SKM-1 (cell line): Measurements from ENCODE around the gene SPTBN2.

Source experiments
- DNase-seq: peaks from one replicate; lab custom pipeline; 2025; ENCODE audit not compliant: unreplicated experiment; lab: John Stamatoyannopoulos, UW

SPTBN2 gene

GRCh38 chr11:66686100-66686785 lies 42.8 kb downstream of the SPTBN2 start:
- DNase-seq = no peak

GRCh38 chr11:66685276-66686099 lies 43.5 kb downstream of the SPTBN2 start:
- DNase-seq = no peak

GRCh38 chr11:66684635-66685034 lies 44.4 kb downstream of the SPTBN2 start:
- no peak for DNase-seq

- no peak for DNase-seq
Observed at GRCh38 chr11:66683877-66684276, 45.1 kb downstream of the SPTBN2 start.

GRCh38 chr11:66680966-66681645 lies 47.9 kb downstream of the SPTBN2 start:
- DNase-seq = no peak

- DNase-seq = peak; percentile 88
Observed at GRCh38 chr11:66677599-66678375, 51.2 kb downstream of the SPTBN2 start, which contains the start of gene RBM4B. Gene RBM4B, minus strand, starts transcription at chr11:66677887. Its CDS starts 808 bp downstream, at chr11:66677079.

GRCh38 chr11:66676931-66677598 lies 52.0 kb downstream of the SPTBN2 start:
- no peak for DNase-seq

GRCh38 chr11:66676282-66676919 lies 52.6 kb downstream of the SPTBN2 start:
- DNase-seq = no peak

- DNase-seq = no peak
Observed at GRCh38 chr11:66674964-66675602, 53.9 kb downstream of the SPTBN2 start.

- no peak for DNase-seq
Observed at GRCh38 chr11:66670816-66671215, 58.2 kb downstream of the SPTBN2 start.

GRCh38 chr11:66665369-66665768 lies 63.6 kb downstream of the SPTBN2 start:
- DNase-seq = no peak

GRCh38 chr11:66663741-66664296 lies 65.2 kb downstream of the SPTBN2 start:
- no peak for DNase-seq

GRCh38 chr11:66659763-66660162 lies 69.3 kb downstream of the SPTBN2 start:
- DNase-seq = no peak

GRCh38 chr11:66653123-66653522 lies 75.9 kb downstream of the SPTBN2 start:
- no peak for DNase-seq

GRCh38 chr11:66652651-66653050 lies 76.4 kb downstream of the SPTBN2 start:
- DNase-seq = no peak

- DNase-seq = no peak
Observed at GRCh38 chr11:66651016-66651415, 78.0 kb downstream of the SPTBN2 start.

- no peak for DNase-seq
Observed at GRCh38 chr11:66649903-66650302, 79.1 kb downstream of the SPTBN2 start.

- no peak for DNase-seq
Observed at GRCh38 chr11:66646828-66647227, 82.2 kb downstream of the SPTBN2 start.
